ENCODE data around the gene FES. TPM values are rescaled to one million over a fixed set of nuclear protein-coding genes. Genes with fewer than 3 reads are reported as not detected.

Gene FES
- total RNA-seq, 1 experiment from 2014 or later, result 6.7 TPM

DNA sequence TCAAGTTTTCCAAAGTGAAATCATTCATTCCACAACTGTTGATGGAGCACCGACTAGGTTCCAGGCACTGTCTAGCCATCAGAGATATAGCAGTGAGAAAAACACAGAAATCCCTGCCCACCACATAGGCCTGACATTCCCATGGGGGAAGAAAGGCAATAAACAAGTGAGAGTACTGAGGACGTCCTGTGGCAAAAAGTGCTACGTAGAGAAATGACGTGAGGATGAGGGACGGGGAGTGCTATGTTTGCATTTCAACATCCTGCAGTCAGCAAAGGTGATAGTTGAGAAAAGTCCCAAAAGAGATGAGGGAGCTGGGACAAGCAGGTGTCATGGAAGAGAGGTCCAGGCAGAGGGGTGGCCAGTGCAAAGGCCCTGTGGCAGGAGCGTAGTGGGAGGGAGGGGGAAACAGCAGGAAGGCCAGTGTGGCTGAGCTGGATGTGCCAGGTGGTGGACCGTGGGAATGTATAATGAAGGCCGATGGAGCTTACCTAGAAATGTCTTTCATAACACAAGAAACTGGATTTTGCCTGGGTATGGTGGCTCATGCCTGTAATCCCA is 26.3 kb upstream of the FES start:
- no peak overlapping the region for H2AK5ac ChIP-seq (ENCODE audit: insufficient read length, low read length)
- H3K4me3 Mint-ChIP-seq, result no peak overlapping the region
- H3K4me2 ChIP-seq (ENCODE audit: insufficient read depth, insufficient read length, low read length), result no peak overlapping the region
- H3K4me1 ChIP-seq (ENCODE audit: insufficient read depth, low read length), result peaks cover 2% of the 10 kb centered on the region; the same call in 1 of the 2 replicates
- H3K27ac Mint-ChIP-seq, result no peak overlapping the region; a peak in 1 of 7 replicates
- TF ChIP-seq, protein P1, sequence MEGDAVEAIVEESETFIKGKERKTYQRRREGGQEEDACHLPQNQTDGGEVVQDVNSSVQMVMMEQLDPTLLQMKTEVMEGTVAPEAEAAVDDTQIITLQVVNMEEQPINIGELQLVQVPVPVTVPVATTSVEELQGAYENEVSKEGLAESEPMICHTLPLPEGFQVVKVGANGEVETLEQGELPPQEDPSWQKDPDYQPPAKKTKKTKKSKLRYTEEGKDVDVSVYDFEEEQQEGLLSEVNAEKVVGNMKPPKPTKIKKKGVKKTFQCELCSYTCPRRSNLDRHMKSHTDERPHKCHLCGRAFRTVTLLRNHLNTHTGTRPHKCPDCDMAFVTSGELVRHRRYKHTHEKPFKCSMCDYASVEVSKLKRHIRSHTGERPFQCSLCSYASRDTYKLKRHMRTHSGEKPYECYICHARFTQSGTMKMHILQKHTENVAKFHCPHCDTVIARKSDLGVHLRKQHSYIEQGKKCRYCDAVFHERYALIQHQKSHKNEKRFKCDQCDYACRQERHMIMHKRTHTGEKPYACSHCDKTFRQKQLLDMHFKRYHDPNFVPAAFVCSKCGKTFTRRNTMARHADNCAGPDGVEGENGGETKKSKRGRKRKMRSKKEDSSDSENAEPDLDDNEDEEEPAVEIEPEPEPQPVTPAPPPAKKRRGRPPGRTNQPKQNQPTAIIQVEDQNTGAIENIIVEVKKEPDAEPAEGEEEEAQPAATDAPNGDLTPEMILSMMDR (conservative IDR thresholded peaks at IDR 0.05), result no peak
- no peak overlapping the region for H2BK20ac ChIP-seq (ENCODE audit: low read depth, low read length, poor library complexity, severe bottlenecking)
- H3K14ac ChIP-seq (ENCODE audit: insufficient read depth, low read length), result no peak overlapping the region
- no peaks in the 10 kb centered on the region for H3K27me3 ChIP-seq (ENCODE audit: insufficient read depth, low read length)
- H4K20me1 ChIP-seq (ENCODE audit: control insufficient read depth, insufficient read depth, insufficient read length), result no peaks in the 10 kb centered on the region
- no peak overlapping the region for H3K56ac ChIP-seq (ENCODE audit: insufficient read length, low read depth, low read length)
- no peak overlapping the region for H4K91ac ChIP-seq (ENCODE audit: insufficient read length, low read depth, low read length)
- no peaks in the 10 kb centered on the region for H3K36me3 Mint-ChIP-seq (ENCODE audit: insufficient read depth in 1 of 3, low read depth in 3 of 3)
- no peak overlapping the region for H4K5ac ChIP-seq (ENCODE audit: insufficient read length, low read depth, low read length)
- no peak for DNase-seq
- H3K4me1 Mint-ChIP-seq, result peaks cover 8 to 9% of the 10 kb centered on the region in 2 experiments
- H3K23ac ChIP-seq (ENCODE audit: insufficient read length, low read depth, low read length), result no peak overlapping the region
- no peak overlapping the region for H2BK12ac ChIP-seq (ENCODE audit: insufficient read length, low read depth, low read length)
- H3K4ac ChIP-seq (ENCODE audit: low read depth, low read length), result no peak overlapping the region
- H3K18ac ChIP-seq (ENCODE audit: insufficient read length, low read depth, low read length), result no peak overlapping the region
- H3T11ph ChIP-seq (ENCODE audit: low read length), result no peak overlapping the region
- no peaks in the 10 kb centered on the region for H3K23me2 ChIP-seq (ENCODE audit: insufficient read length, low read depth, low read length, poor library complexity, severe bottlenecking)
- no peaks in the 10 kb centered on the region; a peak in 1 of 5 replicates for H3K9me3 Mint-ChIP-seq
- H3K27me3 Mint-ChIP-seq (ENCODE audit: low read depth), result no peaks in the 10 kb centered on the region
- no peak overlapping the region for H4K8ac ChIP-seq (replicated peaks; ENCODE audit: insufficient read length, low read depth, low read length)
- no peak overlapping the region for H2BK15ac ChIP-seq (ENCODE audit: low read depth, low read length)
- no peak overlapping the region for H2BK120ac ChIP-seq (ENCODE audit: low read depth, low read length, poor library complexity, severe bottlenecking)
- no peak overlapping the region for H3K27ac ChIP-seq (ENCODE audit: insufficient read length, low read depth, low read length)
- H3K9ac ChIP-seq (ENCODE audit: extremely low read depth, insufficient read length, low read length), result no peak overlapping the region
- no peak overlapping the region for H2AFZ ChIP-seq (ENCODE audit: low read length)
- no CpG with 5 or more reads among the region's 8 CpGs for WGBS (ENCODE audit: extremely low coverage, insufficient read length, low lambda C conversion rate)
- H3K79me2 ChIP-seq (ENCODE audit: insufficient read depth, low read length), result no peaks in the 10 kb centered on the region
- no peaks in the 10 kb centered on the region for H3K79me1 ChIP-seq (ENCODE audit: insufficient read depth, low read depth, low read length, poor library complexity, severe bottlenecking)
- no peaks in the 10 kb centered on the region for H3K9me3 ChIP-seq (ENCODE audit: control insufficient read depth, low read depth, low read length)
- H2BK5ac ChIP-seq (ENCODE audit: insufficient read length, low read length), result no peak overlapping the region

Data from H9 (cell line).